Measurements from ENCODE around the gene VASN.

Gene VASN

DNA sequence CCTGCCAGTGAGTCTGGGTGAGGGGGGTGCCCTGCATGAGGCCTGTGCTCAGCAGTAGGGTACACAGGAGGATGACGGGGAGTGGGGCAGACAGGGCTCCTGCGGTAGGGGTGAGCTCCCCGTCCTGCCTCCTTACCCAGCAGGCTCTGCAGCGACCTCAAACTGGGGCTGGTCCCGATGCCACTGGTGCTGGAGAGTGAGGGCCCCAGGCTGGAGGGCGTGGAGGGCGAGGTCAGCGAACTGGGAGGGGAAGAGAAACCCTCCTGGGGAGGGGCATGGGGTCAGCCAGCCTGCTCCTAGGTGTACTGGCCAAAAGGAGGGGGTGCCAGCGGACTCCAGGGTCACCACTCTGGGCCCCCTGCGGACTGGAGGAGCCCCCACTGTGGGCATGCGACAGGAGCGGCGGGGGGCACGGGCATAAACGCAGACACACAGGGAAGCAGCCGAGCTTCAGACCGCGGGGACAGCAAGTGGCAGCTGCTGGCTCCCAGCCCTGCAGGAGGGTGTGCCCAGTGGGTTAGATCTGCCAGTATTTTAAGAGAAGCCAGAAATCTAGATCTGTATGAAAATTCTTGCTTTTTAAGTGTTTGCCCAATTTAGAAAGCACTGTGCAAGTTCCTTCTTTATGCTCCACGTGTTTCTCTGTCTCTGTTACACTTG lies 9.0 kb upstream of the VASN start:
- no peak overlapping the region for H3K4me3 ChIP-seq (ENCODE audit: low read depth, low read length)
- TF ChIP-seq, protein P1, sequence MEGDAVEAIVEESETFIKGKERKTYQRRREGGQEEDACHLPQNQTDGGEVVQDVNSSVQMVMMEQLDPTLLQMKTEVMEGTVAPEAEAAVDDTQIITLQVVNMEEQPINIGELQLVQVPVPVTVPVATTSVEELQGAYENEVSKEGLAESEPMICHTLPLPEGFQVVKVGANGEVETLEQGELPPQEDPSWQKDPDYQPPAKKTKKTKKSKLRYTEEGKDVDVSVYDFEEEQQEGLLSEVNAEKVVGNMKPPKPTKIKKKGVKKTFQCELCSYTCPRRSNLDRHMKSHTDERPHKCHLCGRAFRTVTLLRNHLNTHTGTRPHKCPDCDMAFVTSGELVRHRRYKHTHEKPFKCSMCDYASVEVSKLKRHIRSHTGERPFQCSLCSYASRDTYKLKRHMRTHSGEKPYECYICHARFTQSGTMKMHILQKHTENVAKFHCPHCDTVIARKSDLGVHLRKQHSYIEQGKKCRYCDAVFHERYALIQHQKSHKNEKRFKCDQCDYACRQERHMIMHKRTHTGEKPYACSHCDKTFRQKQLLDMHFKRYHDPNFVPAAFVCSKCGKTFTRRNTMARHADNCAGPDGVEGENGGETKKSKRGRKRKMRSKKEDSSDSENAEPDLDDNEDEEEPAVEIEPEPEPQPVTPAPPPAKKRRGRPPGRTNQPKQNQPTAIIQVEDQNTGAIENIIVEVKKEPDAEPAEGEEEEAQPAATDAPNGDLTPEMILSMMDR (IDR thresholded peaks at IDR 0.05; ENCODE audit: control insufficient read depth, extremely low read depth, insufficient read depth) = no peak
- DNase-seq (ENCODE audit: low read depth) = no peak

DNA sequence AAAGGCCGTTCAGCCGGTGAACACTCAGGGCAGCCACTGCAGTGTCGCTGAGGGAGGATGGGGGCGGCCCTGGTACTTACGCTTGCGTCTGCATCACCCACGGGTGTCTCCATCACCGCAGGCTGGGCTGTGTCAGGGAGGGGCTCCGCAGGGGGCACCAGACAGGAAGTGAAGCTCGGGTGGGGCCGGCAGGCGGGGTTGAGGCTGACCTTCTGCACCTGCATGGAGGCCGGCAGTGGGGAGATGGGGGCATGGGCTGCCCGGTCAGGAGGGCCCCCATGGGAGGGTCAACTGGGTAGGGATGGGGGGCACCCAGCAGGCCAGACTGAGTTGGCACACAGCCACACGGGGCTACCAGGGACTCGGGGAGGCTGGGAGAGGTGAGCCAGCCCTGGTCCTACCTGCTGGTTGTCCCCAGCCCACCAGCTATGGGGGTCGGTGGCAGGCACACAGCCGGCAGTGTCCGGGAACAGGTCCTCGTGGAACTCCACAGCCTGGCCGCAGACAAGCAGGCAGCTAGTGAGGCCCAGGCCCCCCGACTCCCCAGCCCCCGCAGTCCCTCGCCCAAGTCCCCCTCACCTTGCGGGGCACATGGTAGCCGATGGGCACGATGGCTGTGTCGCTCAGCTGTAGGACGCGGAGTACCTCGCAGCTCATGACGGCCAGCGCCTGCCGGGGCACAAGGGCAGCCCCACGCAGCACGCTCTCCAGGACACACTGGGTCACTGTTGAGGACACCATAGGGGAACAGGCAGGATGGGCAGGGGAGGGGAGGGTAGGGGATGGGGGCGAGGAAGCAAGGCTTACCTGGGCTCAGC lies 7.2 kb upstream of the VASN start:
- DNase-seq (ENCODE audit: low read depth) = no peak
- TF ChIP-seq, protein P1 (IDR thresholded peaks at IDR 0.05; ENCODE audit: control insufficient read depth, extremely low read depth, insufficient read depth) = no peak
- H3K4me3 ChIP-seq (ENCODE audit: low read depth, low read length) = no peak overlapping the region

DNA sequence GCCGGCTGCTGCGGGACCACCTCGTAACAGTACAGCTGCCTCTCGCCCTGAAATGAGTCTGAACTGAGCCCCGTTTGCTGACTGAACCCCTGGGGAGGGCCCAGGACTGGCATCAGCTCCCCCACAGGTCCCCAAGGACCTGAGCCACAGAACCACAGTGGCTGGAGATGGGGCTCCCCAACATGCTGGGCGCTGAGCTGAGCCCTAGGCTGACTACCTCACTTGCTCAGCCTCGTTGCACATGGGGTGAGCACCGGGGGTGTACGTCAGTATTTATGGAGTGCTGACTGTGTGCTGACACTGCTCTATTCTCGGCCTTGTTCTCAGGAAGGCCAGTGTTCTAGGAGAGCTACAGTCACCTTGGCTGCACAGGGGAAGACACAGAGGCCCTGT lies 6.6 kb upstream of the VASN start:
- TF ChIP-seq, protein P1 (IDR thresholded peaks at IDR 0.05; ENCODE audit: control insufficient read depth, extremely low read depth, insufficient read depth) = no peak
- no peak for DNase-seq (ENCODE audit: low read depth)
- no peak overlapping the region for H3K4me3 ChIP-seq (ENCODE audit: low read depth, low read length)

DNA sequence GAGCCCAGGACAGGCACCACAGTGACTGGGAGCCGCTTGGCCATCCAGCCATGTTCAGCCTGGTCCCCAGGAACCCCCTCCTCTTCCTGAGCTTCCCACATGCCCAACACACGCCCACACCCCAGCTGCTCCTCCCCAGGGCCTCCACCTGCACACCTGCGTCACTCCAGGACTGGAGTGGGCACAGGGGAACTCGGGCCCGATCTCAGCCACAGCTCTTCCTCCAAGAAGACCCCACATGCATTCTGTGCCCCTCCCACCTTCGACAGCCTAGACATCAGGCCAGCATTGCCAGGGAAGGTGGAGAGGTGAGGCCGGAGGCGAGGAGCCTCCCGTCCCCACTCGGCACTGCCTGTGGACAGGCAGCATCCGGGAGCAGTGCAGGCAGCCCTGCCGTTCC lies 6.0 kb upstream of the VASN start:
- H3K4me3 ChIP-seq (ENCODE audit: low read depth, low read length) = no peak overlapping the region
- TF ChIP-seq, protein P1 (IDR thresholded peaks at IDR 0.05; ENCODE audit: control insufficient read depth, extremely low read depth, insufficient read depth) = no peak
- DNase-seq (ENCODE audit: low read depth) = no peak

DNA sequence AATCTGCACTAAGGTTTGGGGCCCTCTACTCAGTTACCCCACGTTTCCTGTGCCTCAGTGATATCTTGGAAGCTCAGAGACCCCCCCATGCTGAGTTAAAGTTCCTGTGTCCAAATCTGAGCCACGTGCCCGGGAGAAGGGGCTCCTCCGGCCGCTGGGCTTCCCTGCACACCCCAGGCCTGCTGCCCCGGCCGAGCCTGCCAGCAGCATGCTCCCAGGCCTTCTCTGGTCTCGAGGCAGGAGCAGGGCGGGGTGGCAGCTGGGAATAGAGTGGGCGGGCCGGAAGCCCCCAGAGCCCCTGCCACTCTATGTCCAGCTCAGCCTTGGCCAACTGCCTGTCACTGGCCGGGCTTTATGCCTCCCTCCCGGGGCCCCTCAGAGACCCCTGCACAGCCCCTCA lies 5.6 kb upstream of the VASN start:
- no peak for DNase-seq (ENCODE audit: low read depth)

DNA sequence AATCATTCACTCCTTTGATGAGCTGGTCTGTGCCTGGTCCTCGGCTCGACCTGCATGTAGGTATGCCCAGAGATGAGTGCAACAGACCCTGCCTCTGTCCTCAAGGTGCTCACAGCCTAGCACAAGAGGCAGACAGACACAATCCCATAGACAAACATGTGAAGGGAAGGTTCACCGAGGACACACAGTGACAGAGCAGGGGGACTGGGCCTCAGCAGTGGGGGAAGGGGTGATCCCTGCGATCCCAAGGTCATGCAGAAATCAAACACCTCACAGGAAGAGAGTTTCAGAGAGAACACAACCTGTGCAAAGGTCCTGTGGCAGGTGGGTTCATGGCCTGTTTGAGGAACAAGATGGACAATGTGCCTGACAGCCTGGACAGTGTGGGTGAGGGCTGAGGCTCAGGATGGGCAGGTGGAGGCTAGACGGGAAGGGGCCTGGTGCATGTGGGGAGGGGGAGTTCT lies 4.2 kb upstream of the VASN start:
- no peak for DNase-seq (ENCODE audit: low read depth)
- H3K4me3 ChIP-seq (ENCODE audit: low read depth, low read length) = no peak overlapping the region
- TF ChIP-seq, protein P1 (IDR thresholded peaks at IDR 0.05; ENCODE audit: control insufficient read depth, extremely low read depth, insufficient read depth) = no peak

More for the DNA sequence above, 5.6 kb upstream of the VASN start:
- H3K4me3 ChIP-seq (ENCODE audit: low read depth, low read length) = no peak overlapping the region
- TF ChIP-seq, protein P1 (IDR thresholded peaks at IDR 0.05; ENCODE audit: control insufficient read depth, extremely low read depth, insufficient read depth) = no peak

Data from LNCaP clone FGC (cell line).